Measurements from ENCODE around the gene CFAP161.

CFAP161 gene

DNA sequence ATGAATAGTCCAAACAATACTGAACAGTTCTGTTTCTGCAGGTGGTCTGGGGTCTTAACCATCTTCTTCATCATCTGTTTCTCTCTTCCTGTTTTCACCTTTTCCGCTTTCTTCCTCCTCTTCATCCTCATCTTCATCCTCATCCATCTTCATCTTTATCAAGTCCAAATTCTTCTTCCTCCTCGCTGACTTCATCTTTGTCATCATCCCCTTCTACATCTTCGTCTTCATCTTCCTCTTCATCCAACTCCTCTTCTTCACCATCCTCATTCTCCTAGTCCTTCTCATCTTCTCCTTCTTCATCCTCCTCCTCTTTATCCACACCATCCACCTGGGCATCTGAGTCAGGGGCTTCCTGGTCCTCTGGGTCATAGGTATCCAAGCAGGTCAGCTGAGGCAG lies 16.5 kb upstream of the CFAP161 start:
- H3K9me3 ChIP-seq (ENCODE audit: insufficient read depth, low read depth, low read length): no peaks in the 10 kb centered on the region
- no peaks in the 10 kb centered on the region for H3K36me3 ChIP-seq (ENCODE audit: insufficient read depth, low read length)
- no peak overlapping the region for H3K4me2 ChIP-seq (ENCODE audit: low read depth, low read length, poor library complexity, severe bottlenecking)
- H3K4me3 ChIP-seq (ENCODE audit: low read length, poor library complexity, severe bottlenecking): no peak overlapping the region
- H3K9me2 ChIP-seq (replicated peaks; ENCODE audit: low read depth, low read length): no peaks in the 10 kb centered on the region
- no peak overlapping the region for H3K9ac ChIP-seq (ENCODE audit: low read depth, low read length, poor library complexity, severe bottlenecking)
- H2AFZ ChIP-seq (ENCODE audit: low read length): no peak overlapping the region
- TF ChIP-seq, protein P1, sequence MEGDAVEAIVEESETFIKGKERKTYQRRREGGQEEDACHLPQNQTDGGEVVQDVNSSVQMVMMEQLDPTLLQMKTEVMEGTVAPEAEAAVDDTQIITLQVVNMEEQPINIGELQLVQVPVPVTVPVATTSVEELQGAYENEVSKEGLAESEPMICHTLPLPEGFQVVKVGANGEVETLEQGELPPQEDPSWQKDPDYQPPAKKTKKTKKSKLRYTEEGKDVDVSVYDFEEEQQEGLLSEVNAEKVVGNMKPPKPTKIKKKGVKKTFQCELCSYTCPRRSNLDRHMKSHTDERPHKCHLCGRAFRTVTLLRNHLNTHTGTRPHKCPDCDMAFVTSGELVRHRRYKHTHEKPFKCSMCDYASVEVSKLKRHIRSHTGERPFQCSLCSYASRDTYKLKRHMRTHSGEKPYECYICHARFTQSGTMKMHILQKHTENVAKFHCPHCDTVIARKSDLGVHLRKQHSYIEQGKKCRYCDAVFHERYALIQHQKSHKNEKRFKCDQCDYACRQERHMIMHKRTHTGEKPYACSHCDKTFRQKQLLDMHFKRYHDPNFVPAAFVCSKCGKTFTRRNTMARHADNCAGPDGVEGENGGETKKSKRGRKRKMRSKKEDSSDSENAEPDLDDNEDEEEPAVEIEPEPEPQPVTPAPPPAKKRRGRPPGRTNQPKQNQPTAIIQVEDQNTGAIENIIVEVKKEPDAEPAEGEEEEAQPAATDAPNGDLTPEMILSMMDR (conservative IDR thresholded peaks at IDR 0.05; ENCODE audit: low read length): no peak
- no peak for TF ChIP-seq EZH2phosphoT487 (IDR thresholded peaks at IDR 0.05; ENCODE audit: borderline replicate concordance)
- H3F3A ChIP-seq (ENCODE audit: low read depth): no peaks in the 10 kb centered on the region
- H4K20me1 ChIP-seq (ENCODE audit: insufficient read depth, low read length, poor library complexity, severe bottlenecking): no peaks in the 10 kb centered on the region
- H3K4me1 ChIP-seq (ENCODE audit: insufficient read depth, low read length, poor library complexity, severe bottlenecking): no peaks in the 10 kb centered on the region
- no peaks in the 10 kb centered on the region for H3K79me2 ChIP-seq (ENCODE audit: insufficient read depth, low read length)
- no peaks in the 10 kb centered on the region for H3K27me3 ChIP-seq (ENCODE audit: insufficient read depth, low read length, poor library complexity, severe bottlenecking)

DNA sequence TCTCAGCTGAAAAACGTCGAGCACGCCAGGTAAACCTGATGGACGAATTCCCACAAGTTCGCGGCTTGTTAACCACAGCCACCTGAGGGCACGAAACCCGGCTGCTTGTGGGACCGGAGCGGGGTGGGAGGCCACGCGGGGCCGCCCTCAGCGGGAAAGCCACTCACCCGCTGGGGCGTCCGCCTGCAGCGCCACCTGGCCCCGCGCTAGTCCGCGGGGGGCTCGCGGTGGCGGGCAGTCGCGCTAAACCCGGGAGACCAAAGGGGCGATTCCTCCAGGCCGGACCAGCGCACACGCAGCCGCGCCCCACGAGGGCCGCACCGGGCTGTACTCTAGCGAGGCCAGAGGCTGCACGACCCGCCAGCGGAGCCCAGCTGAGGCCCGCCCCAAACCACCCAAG lies 15.7 kb upstream of the CFAP161 start:
- H2AFZ ChIP-seq (ENCODE audit: low read length): no peak overlapping the region
- no peaks in the 10 kb centered on the region for H3K4me1 ChIP-seq (ENCODE audit: insufficient read depth, low read length, poor library complexity, severe bottlenecking)
- H4K20me1 ChIP-seq (ENCODE audit: insufficient read depth, low read length, poor library complexity, severe bottlenecking): no peaks in the 10 kb centered on the region
- no peak overlapping the region for H3K4me2 ChIP-seq (ENCODE audit: low read depth, low read length, poor library complexity, severe bottlenecking)
- no peaks in the 10 kb centered on the region for H3K9me3 ChIP-seq (ENCODE audit: insufficient read depth, low read depth, low read length)
- no peaks in the 10 kb centered on the region for H3F3A ChIP-seq (ENCODE audit: low read depth)
- TF ChIP-seq, protein P1 (conservative IDR thresholded peaks at IDR 0.05; ENCODE audit: low read length): no peak
- TF ChIP-seq EZH2phosphoT487 (IDR thresholded peaks at IDR 0.05; ENCODE audit: borderline replicate concordance): no peak
- H3K9ac ChIP-seq (ENCODE audit: low read depth, low read length, poor library complexity, severe bottlenecking): no peak overlapping the region
- no peak overlapping the region for H3K4me3 ChIP-seq (ENCODE audit: low read length, poor library complexity, severe bottlenecking)
- no peaks in the 10 kb centered on the region for H3K27me3 ChIP-seq (ENCODE audit: insufficient read depth, low read length, poor library complexity, severe bottlenecking)
- H3K9me2 ChIP-seq (replicated peaks; ENCODE audit: low read depth, low read length): no peaks in the 10 kb centered on the region
- no peaks in the 10 kb centered on the region for H3K79me2 ChIP-seq (ENCODE audit: insufficient read depth, low read length)
- H3K36me3 ChIP-seq (ENCODE audit: insufficient read depth, low read length): no peaks in the 10 kb centered on the region

DNA sequence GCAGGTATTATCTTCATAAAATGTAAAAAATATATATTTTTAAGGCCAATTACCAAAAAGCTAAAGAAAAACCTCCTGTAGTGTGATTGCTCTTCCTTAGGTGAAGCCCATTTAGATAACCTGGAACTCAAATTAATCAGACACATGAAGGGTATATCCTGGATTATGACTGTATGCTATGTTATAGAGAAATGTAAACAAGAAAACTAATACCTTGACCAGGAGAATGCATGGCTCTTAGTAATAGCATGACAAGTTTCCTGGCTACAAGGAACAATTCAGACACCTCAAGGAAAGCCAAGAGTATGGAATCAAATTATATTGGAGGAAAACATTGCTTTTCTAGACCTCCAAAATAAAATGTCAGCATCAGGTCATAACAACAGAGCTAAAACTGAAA lies 14.0 kb upstream of the CFAP161 start:
- Histone ChIP-seq H3K27me3 (ENCODE audit: insufficient read depth, low read length, poor library complexity, severe bottlenecking) (no peaks in the 10 kb centered on the region), H3K9ac (ENCODE audit: low read depth, low read length, poor library complexity, severe bottlenecking) (no peak overlapping the region), H3K79me2 (ENCODE audit: insufficient read depth, low read length) (no peaks in the 10 kb centered on the region), H3K36me3 (ENCODE audit: insufficient read depth, low read length) (no peaks in the 10 kb centered on the region), H2AFZ (ENCODE audit: low read length) (no peak overlapping the region), H3F3A (ENCODE audit: low read depth) (no peaks in the 10 kb centered on the region), H3K4me2 (ENCODE audit: low read depth, low read length, poor library complexity, severe bottlenecking) (no peak overlapping the region), H3K4me1 (ENCODE audit: insufficient read depth, low read length, poor library complexity, severe bottlenecking) (no peaks in the 10 kb centered on the region), H3K9me2 (replicated peaks; ENCODE audit: low read depth, low read length) (no peaks in the 10 kb centered on the region), H3K4me3 (ENCODE audit: low read length, poor library complexity, severe bottlenecking) (no peak overlapping the region), H4K20me1 (ENCODE audit: insufficient read depth, low read length, poor library complexity, severe bottlenecking) (no peaks in the 10 kb centered on the region), H3K9me3 (ENCODE audit: insufficient read depth, low read depth, low read length) (no peaks in the 10 kb centered on the region)
- no peak for TF ChIP-seq EZH2phosphoT487 (IDR thresholded peaks at IDR 0.05; ENCODE audit: borderline replicate concordance)
- TF ChIP-seq, protein P1 (conservative IDR thresholded peaks at IDR 0.05; ENCODE audit: low read length): no peak

Measured in Loucy (cell line).